Dedifferentiated amniotic fluid mesenchymal stem cell (primary cell): ENCODE measurements around the gene C9orf50.

ENCODE experiments used
- DNase-seq: peaks from one replicate; pipeline ENCODE4 v3.0.0-alpha.2; 2016; ENCODE audit errors: extremely low spot score

The C9orf50 gene

DNA sequence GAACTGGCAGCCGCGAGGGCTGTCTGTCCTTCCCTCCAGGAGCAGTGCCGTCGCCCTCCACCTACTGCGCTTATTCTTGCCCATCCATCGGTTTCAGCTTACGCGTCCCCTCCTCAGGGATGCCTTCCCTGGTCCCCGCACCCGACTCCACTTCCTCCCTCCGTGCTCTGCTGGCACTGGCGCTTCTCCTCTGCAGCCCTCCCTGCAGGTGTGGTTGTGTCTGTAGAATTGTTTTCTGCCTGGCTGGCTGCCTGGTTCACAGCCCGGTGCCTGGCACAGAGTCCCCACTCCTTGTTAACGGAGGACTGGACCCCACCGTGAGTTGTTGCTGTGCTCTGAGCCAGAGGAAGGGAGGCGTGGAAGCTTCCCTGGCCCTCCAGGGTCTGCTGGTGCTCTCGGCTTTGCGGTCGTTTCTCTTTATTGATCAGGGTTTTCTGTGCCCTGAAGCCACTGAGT lies 10.8 kb upstream of the C9orf50 start:
- no peak for DNase-seq

DNA sequence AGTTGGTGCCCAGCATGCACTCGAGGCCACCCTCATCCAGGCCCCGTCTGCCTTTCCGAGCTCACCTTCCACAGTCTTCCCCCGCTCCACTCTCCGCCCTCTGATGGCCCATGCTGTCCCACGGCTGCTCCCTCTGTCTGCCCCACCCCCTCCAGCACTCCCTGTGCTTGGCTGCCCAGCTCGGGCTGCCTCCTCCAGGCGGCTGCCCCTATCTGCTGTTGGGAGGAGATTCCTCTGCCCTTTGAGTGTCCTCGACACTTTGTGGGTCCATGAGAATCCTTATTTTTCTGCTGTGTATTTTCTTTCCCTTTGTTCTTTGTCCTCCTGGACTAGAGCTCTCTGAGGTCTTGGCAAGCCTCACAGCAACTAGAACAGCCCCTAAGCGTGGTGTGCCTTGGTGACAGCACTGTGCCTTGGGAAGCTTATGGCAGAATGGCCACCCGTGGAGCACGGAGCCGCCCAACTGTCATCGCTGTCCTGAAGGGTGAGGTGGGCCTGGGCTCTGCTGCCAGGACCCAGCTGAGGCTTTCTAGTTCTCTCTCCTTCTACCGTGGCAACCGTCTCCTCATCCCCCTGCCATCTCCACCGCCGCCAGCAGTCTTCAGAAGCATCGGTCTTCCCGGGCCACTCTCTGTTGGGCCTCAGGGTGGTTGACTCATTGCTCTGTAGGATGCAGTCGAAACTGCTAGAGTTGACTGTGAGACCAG lies 10.2 kb upstream of the C9orf50 start:
- no peak for DNase-seq

DNA sequence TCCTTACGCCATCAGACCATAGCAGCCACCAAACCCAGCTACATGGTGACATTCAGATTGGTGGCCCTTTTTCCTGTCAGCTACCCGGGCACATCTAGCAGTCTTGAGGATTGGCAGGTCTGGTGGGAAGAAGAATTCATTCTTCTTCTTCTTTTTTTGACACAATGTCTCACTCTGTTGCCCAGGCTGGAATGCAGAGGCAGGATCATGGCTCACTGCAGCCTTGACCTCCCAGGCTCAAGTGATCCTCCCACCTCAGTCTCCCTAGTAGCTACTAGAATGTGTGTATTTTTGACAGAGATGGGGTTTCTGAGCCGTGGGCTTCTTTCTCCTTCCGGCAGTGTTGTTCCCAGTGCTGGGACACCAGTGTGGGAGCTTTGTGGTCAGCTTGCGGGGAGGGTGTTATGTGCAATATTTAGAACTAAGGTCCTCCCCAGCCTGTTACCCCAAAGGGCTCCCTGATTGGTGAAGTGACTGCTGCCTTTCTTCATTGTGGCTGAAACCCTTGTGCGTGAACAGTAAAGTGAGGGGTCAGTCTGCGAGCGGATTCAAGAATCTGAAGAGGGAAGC lies 8.4 kb upstream of the C9orf50 start:
- no peak for DNase-seq

DNA sequence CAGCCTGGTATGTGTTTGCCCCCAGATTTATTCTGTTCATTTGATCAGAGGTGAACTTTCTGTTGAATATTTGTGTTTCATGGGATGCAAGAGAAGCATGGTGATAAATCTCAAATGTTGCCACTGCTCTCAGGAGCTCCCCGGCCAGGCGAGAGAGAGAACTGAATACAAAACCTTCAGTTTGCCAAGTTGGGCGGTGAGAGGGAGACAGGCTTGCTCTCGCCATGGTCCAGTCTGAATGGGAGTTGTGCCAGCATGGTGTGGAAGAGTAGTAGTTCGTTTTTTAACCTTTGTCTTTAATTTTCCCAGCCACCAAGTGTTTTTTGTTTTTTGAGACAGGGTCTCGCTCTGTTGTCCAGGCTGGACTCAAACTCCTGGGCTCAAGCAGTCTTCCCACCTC lies 7.8 kb upstream of the C9orf50 start:
- no peak for DNase-seq

DNA sequence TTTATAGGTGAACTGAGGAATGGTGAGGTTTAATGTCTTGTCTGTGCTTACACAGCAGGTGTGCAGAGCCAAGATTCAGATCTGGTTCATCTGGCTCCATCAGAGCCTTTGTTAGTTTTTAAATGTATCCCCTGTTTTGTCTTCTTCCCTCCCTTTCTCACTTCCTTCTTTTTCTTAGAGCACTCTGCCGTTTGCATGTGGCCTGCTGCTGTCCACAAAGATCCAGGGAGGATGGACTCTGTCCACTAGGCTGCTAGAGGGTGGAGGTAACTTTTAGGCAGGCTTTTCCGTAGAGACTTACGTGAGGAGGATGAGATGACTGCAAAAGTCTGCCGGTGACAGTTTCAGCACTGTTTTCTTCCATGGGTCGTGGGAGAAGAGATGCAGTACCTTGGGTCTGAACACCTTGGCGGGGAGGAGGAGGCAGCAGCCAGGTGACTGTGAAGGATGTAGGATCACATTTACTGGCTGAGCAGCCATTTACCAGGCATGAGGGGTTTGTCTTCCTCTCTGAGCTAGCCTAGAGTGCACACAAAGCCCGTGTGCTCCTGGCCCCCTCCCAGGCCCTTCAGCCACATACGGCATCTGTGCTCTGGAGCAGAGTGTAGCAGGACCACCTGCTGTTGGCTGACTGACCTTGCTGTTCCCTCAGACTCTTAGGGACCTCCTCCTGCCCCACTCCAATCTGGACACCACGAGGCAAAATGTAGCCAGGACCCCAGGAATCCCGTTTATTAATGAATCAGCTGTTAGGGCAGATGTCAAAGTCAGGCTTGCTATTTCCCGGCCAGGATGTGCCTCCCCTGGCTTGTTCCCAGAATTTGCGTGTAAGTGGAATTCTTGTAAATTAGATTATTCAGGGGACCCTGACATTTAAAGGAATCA lies 6.9 kb upstream of the C9orf50 start:
- no peak for DNase-seq

DNA sequence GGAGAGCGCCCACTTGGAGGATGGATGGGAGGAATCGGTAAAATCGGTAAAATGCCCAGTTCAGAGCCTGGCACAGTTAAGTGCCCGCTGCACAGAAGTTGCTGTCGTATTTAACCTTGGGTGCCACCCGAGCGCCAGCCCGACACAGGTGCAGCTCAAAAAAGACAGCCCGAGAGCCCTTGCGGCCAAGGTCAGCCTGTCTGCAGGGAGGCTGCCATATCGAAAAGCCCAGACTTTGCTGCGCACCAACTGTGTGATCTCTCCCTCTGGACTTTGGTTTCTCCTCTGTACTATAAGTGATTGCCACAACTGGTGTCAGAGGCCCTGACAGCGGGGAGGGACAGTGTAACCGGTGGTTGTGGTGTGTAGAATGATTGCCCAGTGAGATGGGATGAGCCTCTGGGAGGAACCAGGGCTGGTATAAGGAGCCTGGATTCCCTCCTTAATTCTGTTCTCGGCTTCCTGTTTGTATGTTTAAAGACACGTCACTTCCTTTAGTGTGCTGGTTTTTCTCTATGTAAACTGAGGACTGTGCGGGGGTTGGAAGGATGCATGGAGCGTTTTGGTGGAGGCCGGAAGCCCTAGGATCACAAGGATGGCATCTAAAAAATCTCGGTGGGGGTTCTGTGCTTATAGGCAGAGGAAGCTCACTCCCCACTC lies 5.9 kb upstream of the C9orf50 start:
- peak; percentile 53 for DNase-seq

DNA sequence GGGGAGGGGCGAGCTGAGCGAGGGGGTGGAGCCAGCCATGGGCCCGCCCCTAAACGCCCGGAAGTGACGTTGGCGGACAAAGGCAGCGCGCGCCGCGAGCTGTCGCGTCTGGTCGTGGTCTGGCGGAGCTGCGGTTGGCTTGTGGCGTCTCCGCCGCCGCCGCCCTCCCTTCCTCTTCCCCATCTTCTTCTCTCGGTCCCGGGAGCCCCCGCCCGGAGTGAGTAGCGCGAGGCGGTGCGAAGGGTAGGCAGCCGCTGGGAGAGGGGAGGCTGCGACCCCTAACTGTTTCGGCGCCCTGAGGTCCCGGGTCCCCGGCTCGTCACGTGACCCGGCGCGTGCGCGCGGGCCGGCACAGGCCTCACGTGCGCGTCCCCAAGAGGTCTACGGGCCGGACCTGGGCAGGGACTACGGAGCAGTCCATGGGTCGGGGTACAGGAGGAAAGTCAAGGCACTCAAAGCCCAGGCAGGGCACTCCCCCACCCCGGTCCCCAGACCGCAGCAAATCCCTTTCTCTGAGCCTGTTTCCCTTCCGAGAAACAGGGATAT lies 5.3 kb upstream of the C9orf50 start, which contains the start of gene NTMT1:
Gene NTMT1, plus strand, starts transcription at position 85 of the 546 bp plus-strand sequence. CDS start 6,541 bp downstream, outside the sequence.
- DNase-seq, result peak; percentile 77

DNA sequence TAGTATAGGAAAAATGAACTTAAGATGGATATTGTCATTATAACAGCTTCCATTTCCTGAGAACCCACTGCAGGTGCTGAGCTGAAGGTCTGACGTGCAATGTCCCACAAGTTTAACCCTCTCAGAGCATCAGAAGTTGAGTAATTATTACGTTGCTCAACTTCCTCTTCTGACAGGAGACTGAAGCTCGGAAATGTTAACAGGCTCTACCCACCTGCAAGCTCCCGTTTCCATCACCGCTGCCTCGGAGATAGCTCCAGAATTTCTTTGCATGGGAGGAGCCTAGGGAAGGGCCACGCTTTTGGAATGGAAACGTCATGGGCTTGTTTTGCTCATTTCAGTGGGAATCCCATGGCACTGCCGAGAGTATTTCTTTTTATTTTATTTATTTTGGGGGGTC lies 4.0 kb upstream of the C9orf50 start:
- no peak for DNase-seq

DNA sequence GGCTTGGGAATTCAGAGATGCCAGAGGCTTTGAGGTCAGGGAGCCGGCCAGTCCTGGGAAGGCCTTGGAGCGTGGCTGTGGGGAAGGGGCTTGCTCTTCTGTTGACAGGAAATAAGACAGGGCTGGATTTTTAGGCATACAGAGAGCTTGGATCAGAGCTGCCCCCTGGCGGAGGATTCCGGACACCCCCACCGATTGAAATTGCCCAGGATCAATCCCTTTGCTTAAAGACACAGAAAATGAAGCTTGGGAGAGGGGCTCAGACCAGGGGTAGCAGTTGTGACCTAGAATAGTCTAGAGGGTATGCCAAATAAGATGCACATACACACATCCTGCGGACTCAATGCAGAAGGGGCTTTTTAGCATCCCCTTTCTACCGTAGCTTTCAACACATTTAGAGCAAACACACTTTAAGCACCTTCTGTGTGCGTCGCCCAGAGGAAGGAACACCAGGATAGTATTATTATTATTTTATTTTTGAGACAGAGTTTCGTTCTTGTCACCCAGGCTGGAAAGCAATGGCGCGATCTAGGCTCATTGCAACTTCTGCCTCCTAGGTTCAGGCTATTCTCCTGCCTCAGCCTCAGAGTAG lies 3.4 kb upstream of the C9orf50 start:
- DNase-seq, result peak; percentile 67

DNA sequence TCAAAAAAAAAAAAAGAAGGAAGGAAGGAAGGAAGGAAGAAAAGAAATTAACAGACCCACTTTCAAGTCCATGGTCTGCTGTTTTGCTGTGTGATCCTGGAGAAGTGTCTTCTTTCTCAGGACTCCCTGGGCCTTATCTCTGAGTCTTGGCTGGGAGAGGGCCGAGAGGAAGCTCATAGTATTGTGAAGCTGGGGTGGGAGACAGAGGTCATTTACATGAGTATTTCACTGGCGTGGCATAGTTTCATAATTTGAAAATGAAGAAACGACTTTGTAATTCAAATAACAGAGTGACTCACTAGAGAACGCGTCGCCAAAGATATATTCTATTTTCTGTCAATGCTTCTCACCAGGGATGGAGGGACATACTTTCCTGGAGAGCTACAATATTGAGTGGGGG lies 2.4 kb upstream of the C9orf50 start:
- DNase-seq, result no peak

DNA sequence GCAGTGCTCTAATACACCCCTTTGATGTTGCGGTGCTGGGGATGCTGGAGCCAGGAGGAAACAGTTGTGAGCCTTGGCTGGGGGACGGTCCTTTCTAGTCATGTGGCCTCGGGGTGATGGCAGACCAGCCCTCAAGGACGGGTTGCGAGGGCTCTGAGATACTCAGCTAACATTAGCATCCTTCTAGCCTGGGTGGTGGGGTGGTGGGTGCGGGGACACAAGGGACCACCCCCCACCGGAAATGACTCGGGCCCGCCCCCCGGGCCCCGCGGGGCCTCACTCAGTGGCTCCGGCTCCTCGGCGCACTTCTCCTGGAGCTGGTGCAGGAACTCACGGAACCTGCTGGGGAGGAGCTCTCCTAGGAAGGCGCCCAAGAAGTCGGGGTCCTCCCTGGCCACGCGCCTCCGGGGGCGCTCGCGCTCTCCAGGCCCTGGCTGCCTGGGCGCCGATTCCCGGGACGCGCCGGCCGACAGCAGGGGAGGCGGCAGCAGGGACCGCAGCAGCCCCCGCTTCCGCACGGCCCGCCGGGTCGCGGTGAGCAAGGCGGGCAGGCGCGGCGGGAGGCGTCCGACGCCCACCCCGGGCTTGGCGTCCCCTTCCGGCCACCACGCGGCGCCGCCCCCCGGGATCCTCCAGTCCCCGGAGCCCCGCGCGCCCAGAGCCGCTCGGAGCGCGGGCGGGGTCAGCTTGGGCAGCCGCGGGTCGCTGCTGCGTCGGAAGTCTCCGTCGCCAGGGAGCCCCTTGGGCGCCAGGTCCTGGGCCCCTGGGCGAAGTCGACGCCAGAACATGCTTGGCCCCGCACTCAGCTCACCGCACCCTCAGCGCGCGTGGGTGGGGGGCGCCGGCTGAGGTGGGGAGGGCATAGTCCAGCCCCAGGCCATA lies 873 bp downstream of the C9orf50 start:
- no peak for DNase-seq

DNA sequence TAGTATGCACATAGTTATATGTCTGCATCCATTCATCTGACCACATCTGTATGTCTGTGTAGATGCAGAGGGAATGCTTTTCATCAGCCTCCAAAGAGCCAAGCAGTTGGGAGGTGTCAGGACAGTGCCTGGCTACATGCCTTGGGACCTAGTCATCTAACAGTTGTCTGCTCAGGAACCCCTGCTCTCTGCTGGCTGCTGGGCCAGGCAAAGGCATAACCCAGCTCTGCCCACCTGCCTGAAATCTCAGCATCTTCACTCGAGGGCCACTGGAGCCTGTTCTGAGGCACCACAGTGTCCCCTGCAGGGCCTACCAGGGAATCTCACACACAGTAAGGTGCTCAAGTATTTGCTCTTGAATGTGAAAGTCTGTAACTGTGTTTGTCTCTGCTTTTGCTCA lies 3.7 kb downstream of the C9orf50 start:
- no peak for DNase-seq

DNA sequence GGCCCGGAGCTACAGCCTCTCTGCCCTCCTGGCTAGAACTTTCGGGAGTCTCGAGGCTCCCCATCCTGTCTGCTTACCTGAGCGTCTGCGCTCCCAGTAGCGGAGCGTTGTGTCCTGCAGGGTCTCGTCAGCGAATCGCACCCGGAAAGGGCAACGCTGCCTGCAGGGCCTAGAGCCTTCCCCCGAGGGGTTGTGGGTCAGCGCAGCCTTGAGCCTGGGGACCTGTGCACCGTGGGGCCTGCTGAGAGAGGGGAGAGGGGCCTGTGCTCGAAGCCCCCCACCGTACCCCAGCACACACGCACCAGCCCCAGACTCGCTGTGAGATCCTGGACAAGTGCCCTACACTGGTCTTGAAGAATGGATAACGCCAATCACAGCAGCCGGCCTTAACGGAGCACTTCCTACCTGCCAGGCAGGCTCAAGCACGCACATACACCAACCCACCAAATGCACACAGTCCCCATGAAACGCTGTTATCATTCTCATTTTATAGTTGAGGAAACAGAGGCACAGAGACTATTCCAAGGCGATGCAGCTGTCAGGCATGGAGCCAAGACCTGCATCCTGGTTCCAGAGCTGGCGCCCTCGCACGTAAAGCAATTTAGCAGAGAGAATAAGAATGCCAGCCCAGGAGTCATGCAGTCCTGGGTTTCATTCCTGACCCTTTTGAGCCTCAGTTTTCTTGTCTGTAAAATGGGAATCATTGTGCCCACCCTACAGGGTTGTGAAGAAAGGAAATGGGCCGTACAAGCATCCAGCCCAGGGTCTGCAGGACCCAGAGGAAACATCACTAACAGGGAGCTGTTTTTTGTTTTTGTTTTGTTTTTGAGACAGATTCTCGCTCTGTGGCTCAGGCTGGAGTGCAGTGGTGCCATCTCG lies 5.3 kb downstream of the C9orf50 start:
- no peak for DNase-seq

DNA sequence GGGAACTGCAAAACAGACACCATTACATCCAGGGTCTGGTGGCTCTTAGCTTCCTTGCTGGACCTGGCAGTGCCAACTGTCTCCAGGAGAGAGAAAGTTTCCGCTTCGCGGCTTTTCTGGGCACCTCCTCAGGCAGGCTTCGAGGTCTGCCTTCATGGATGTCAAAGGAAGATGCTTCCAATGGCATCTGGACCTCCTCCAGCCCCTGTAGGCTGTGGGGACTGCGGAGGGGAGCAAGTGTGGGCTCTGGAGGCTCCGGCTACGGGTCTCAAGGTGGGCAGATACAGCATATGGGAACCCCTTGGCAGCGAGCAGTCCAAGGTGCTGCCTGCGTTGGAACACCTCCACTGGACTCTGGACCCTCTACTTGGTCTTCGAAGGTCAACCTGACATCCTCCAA lies 6.0 kb downstream of the C9orf50 start:
- no peak for DNase-seq

DNA sequence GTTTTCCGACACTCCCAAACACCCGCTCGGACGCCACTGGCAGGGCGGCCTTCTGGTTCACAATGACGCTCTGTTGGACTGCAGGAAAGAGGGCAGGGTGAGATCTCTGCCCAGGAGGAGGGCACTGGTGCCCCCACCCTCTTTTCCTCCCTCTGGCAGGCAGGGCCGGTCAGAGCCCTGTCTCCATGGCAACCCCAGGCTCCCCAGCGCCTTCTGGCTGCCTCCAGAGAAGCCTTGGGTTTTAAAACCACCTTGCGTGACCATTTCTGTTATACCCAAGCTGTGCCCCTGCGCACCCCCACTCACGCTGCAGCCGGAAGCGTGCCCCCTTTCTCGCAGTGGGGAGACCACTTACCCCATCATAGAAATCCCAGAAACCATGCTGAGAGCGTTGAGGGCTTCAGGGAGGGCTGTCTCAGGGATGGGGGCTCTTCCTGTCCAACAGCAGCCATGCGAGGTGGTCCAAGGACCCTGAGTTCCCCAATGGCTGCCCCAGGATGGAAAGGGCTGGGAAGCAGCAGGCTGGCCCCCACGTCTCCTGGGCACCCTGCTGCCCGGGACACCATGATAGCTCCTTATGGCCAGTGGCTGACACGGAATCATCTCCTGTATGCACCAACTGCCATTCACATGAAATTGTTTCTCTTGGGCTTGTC lies 7.3 kb downstream of the C9orf50 start:
- no peak for DNase-seq

DNA sequence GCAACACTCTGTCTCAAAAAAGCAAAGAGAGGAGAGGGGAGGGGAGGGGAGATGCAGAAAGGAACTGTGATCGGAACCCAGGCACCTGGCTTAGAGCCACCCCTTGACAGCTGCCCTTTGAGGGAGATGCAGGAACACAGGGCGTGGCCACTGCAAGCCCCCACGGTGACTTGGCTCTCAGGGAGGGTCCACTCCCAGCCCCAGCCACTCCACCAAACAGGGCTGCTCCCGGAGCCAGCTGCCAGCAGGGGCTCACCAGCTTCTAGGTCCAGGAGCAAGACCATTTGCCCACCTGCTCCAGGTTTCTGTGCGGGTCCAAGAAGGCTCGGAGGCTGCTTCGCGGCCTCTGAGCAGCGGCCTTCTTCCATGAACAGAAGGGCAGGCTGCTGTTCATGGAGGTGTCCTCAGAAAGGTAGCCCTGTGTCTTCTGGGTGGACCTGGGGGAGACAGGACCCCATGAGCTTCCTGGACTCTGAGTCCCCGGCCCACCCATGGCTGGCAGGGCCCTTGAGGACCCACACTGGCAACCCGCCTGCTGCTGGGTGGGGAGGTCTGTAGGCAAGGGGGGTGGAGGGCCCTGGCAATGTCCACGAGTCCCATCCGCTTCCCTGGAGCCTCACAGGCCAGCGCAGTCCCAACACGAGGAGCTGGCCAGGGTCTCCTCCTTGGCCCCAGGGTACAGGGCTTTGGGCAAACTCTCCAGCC lies 7.9 kb downstream of the C9orf50 start:
- DNase-seq, result no peak

DNA sequence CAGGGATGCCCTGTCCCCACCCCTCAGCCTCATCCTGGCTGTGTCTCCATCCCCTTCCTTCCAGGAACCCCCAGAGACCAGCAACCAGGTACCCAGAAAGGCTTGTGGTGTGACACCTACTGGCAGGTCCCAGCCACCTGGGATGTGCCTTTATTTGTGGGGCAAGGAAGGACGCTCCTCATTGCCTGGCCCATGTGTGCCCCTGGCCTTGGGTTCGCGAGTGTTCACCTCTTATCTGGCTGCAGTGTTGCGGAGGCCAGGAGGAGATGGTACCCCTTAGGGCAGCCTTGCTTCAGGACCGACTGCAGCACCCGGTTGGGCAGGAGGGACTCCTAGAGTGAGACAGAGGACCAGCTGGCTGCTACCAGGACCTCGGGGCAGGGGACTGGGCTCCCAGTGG lies 8.8 kb downstream of the C9orf50 start:
- DNase-seq, result no peak

DNA sequence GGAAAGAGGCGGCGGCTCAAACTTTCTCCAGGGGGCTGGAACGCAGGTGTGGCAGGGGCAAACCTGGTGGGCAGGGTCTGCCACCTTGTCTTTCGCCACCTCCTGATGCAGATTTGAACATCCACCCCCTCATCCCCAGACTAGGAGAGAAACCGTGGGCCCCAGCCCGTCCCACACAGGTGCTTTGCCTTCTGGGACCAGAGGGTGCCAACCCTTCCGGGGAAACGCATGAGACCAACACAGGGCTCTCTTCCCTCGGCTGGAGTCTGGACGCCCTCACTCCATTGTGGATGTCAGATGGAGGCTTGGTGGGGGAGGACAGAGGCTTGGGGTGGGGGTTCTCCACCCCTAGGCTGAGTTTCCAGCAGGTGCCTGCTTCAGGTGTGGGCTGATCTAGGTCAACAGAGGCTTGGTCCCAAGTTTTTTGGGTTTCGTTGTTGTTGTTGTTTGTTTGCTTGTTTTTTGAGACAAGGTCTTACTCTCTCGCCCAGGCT lies 9.5 kb downstream of the C9orf50 start:
- no peak for DNase-seq
